Astrocyte (in vitro differentiated cells and primary cell): ENCODE results near the gene GTF2H4. TPM values are rescaled to one million over a fixed set of nuclear protein-coding genes. Genes with fewer than 3 reads are reported as not detected.

Source experiments
- DNase-seq: peaks from one replicate; pipeline ENCODE4 v3.0.0-alpha.2; 2010; ENCODE audit warnings: low read depth
- FAIRE-seq: peaks from 2 replicates; lab custom pipeline; 2011; peaks lifted over from hg19 to GRCh38; lab: Jason Lieb, UNC
- H2AFZ ChIP-seq: 2 replicates; pipeline ENCODE4 v1.6.0; 2012; ENCODE audit warnings: low read depth, low read length, inconsistent platforms
- H3K27ac ChIP-seq: 2 replicates; pipeline ENCODE4 v1.5.1; 2011; ENCODE audit warnings: low read depth, low read length, inconsistent platforms
- H3K27me3 ChIP-seq: 2 replicates; pipeline ENCODE4 v1.6.0; 2011; ENCODE audit warnings: low read length, inconsistent platforms; ENCODE audit not compliant: insufficient read depth
- H3K36me3 ChIP-seq: 2 replicates; pipeline ENCODE4 v1.5.1; 2011; ENCODE audit warnings: low read length, inconsistent platforms; ENCODE audit not compliant: insufficient read depth
- H3K4me1 ChIP-seq: 2 replicates; pipeline ENCODE4 v1.5.1; 2011; ENCODE audit warnings: low read length, inconsistent platforms; ENCODE audit not compliant: insufficient read depth
- H3K4me2 ChIP-seq: 2 replicates; pipeline ENCODE4 v1.6.0; 2012; ENCODE audit warnings: low read length, inconsistent platforms
- H3K4me3 ChIP-seq: 2 replicates; pipeline ENCODE4 v1.5.1; 2011; ENCODE audit warnings: low read depth, mild to moderate bottlenecking, low read length, inconsistent platforms; ENCODE audit not compliant: insufficient read depth
- H3K79me2 ChIP-seq: 2 replicates; pipeline ENCODE4 v1.6.0; 2012; ENCODE audit warnings: mild to moderate bottlenecking, low read length, inconsistent platforms; ENCODE audit not compliant: insufficient read depth
- H3K9ac ChIP-seq: 2 replicates; pipeline ENCODE4 v1.6.0; 2012; ENCODE audit warnings: mild to moderate bottlenecking, low read length, inconsistent platforms
- H3K9me3 ChIP-seq: 2 replicates; pipeline ENCODE4 v1.5.1; 2012; ENCODE audit warnings: low read depth, mild to moderate bottlenecking, low read length, inconsistent platforms; ENCODE audit not compliant: insufficient read depth
- H4K20me1 ChIP-seq: 2 replicates; pipeline ENCODE4 v1.6.0; 2012; ENCODE audit warnings: low read length, inconsistent platforms; ENCODE audit not compliant: insufficient read depth
- H3K27ac Mint-ChIP-seq: one replicate; pipeline ENCODE4 v1.8.0; 2021; ENCODE audit warnings: mild to moderate bottlenecking, mixed read lengths; ENCODE audit not compliant: unreplicated experiment
- H3K27me3 Mint-ChIP-seq: one replicate; pipeline ENCODE4 v1.8.0; 2021; ENCODE audit warnings: low read depth, mixed read lengths; ENCODE audit not compliant: unreplicated experiment
- H3K36me3 Mint-ChIP-seq: one replicate; pipeline ENCODE4 v1.8.0; 2021; ENCODE audit warnings: low read depth, mixed read lengths; ENCODE audit not compliant: unreplicated experiment
- H3K4me1 Mint-ChIP-seq: one replicate; pipeline ENCODE4 v1.8.0; 2021; ENCODE audit warnings: low read depth, mixed read lengths; ENCODE audit not compliant: unreplicated experiment
- H3K4me3 Mint-ChIP-seq: one replicate; pipeline ENCODE4 v1.8.0; 2021; ENCODE audit warnings: mild to moderate bottlenecking, moderate library complexity, mixed read lengths; ENCODE audit not compliant: unreplicated experiment
- H3K9me3 Mint-ChIP-seq: one replicate; pipeline ENCODE4 v1.8.0; 2021; ENCODE audit warnings: mild to moderate bottlenecking, mixed read lengths; ENCODE audit not compliant: unreplicated experiment
- EZH2 ChIP-seq: IDR thresholded peaks from 2 replicates; pipeline ENCODE4 v1.6.1; 2012; ENCODE audit warnings: mild to moderate bottlenecking, low read length, inconsistent platforms; ENCODE audit not compliant: insufficient read depth
- total RNA-seq: library from RNA; stranded (reverse); gene quantifications from 2 replicates; pipeline ENCODE4 v1.2.1, GENCODE V29; 2021
- TF ChIP-seq, protein P1 (sequence below): IDR thresholded peaks from 2 replicates; pipeline ENCODE4 v1.5.1; 2011; ENCODE audit warnings: low read depth, mild to moderate bottlenecking, inconsistent platforms, low read length, moderate library complexity; ENCODE audit not compliant: insufficient read depth

Gene GTF2H4
- total RNA-seq, 1 donor from 2014 or later = 34.3 TPM

DNA sequence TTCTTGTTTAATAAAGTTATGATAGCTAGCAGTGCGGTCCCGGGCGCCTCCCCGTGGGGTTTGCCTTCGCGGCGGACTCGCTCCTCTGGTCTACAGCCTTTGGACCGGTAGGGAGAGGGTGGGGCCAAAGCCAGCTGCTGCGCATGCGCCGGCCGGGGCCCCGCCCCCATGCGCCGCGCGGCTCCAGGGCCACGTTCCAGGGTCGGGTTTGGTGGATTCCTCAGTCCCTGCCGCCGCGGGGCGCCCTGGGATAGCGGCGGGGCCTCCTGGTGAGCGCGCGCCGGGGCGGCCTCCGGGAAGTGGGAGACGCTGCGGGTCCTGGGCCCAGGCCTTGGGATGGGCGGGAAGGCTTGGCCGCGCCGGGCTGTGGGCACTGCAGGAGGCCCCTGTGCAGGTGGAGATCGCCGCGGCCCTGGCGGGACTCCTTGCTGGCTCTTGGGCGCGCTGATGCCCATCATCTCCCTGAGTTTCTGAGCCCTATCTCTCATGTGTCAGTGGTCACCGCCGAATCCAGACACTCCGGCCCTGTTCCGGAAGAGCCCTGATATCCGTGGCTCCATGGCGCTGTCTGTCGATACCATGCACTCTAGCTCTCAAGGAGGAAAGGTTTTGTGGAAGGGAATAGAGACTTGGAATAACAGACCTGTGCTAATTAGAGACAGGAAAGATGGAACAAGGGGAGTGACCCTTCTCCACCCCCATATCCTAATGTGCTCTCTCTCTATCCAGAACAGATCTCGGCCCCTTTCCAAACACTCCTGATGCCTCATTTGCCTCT is 6.3 kb downstream of the GTF2H4 start, which contains the start of gene VARS2:
Gene VARS2, plus strand, starts transcription at position 163 of the 778 bp plus-strand sequence. Its CDS starts 599 bp downstream, at position 762.
- H4K20me1 ChIP-seq = no peaks in the 10 kb centered on the region
- no peak for TF ChIP-seq EZH2
- TF ChIP-seq, protein P1, sequence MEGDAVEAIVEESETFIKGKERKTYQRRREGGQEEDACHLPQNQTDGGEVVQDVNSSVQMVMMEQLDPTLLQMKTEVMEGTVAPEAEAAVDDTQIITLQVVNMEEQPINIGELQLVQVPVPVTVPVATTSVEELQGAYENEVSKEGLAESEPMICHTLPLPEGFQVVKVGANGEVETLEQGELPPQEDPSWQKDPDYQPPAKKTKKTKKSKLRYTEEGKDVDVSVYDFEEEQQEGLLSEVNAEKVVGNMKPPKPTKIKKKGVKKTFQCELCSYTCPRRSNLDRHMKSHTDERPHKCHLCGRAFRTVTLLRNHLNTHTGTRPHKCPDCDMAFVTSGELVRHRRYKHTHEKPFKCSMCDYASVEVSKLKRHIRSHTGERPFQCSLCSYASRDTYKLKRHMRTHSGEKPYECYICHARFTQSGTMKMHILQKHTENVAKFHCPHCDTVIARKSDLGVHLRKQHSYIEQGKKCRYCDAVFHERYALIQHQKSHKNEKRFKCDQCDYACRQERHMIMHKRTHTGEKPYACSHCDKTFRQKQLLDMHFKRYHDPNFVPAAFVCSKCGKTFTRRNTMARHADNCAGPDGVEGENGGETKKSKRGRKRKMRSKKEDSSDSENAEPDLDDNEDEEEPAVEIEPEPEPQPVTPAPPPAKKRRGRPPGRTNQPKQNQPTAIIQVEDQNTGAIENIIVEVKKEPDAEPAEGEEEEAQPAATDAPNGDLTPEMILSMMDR = no peak
- H3K9ac ChIP-seq = peak within 1 kb of the TSS; percentile 86
- peaks cover 8% of the 10 kb centered on the region for H3K79me2 ChIP-seq
- no peaks in the 10 kb centered on the region for H3K9me3 ChIP-seq
- H3K27ac ChIP-seq = peak within 1 kb of the TSS; percentile 63
- DNase-seq (peak; percentile 69), FAIRE-seq (no peak)
- peaks cover 19% of the 10 kb centered on the region for H3K36me3 ChIP-seq
- Mint-ChIP-seq H3K27ac (peak within 1 kb of the TSS; percentile 85), H3K4me3 (peak within 1 kb of the TSS; percentile 83), H3K4me1 (peaks cover 8% of the 10 kb centered on the region), H3K27me3 (no peaks in the 10 kb centered on the region), H3K36me3 (peaks cover 22% of the 10 kb centered on the region), H3K9me3 (no peaks in the 10 kb centered on the region)
- H3K4me1 ChIP-seq = peaks cover 12% of the 10 kb centered on the region
- peak within 1 kb of the TSS; percentile 53 for H3K4me3 ChIP-seq
- no peaks in the 10 kb centered on the region for H3K27me3 ChIP-seq
- peak within 1 kb of the TSS; percentile 78 for H2AFZ ChIP-seq
- peak within 1 kb of the TSS; percentile 92 for H3K4me2 ChIP-seq

DNA sequence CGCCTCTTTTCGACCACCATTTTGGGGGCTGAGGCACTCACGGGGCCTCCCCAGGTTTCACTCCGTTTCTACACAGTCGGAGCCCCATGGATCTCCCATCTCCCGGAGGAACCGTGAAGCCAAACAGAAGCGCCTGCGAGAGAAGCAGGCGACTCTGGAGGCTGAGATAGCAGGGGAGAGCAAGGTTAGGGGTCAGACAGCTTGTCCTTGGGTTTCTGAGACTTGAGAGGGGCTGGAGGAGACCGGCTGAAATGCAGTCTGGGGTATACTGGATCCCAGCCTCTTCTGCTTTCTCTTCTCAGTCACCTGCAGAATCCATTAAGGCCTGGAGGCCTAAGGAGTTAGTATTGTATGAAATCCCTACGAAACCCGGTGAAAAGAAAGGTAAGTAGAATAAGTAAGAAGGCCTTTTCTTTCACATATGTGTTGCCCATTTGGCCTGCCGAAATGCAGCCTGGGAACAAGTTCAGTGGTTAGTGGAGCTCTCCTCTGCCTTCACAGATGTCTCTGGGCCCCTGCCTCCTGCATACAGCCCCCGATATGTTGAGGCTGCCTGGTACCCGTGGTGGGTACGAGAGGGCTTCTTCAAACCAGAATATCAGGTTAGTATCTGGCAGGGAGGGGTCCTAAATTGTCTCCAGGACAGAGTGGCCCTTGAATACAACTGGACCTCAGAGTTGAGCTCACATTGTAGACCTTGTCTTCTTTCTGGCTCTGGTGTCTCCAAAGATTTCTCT is 7.0 kb downstream of the GTF2H4 start:
- Histone ChIP-seq H4K20me1 (no peaks in the 10 kb centered on the region), H3K4me2 (peak overlapping the region; percentile 92), H3K36me3 (peaks cover 19% of the 10 kb centered on the region), H3K79me2 (peaks cover under 1% of the 10 kb centered on the region), H3K4me1 (peaks cover 11% of the 10 kb centered on the region), H3K9me3 (no peaks in the 10 kb centered on the region), H2AFZ (peak overlapping the region; percentile 78), H3K9ac (peak overlapping the region; percentile 86), H3K4me3 (peak overlapping the region; percentile 53), H3K27ac (no peak overlapping the region), H3K27me3 (no peaks in the 10 kb centered on the region)
- H3K27ac Mint-ChIP-seq = peak overlapping the region; percentile 85
- no peaks in the 10 kb centered on the region for H3K27me3 Mint-ChIP-seq
- peak overlapping the region; percentile 47 for H3K4me3 Mint-ChIP-seq
- peaks cover 8% of the 10 kb centered on the region for H3K4me1 Mint-ChIP-seq
- FAIRE-seq (no peak), DNase-seq (no peak)
- peaks cover 27% of the 10 kb centered on the region for H3K36me3 Mint-ChIP-seq
- H3K9me3 Mint-ChIP-seq = no peaks in the 10 kb centered on the region
- TF ChIP-seq, protein P1 = no peak
- TF ChIP-seq EZH2 = no peak
